ENCODE measurements around the gene RAX. TPM values are rescaled to one million over a fixed set of nuclear protein-coding genes. Genes with fewer than 3 reads are reported as not detected.

The RAX gene
- total RNA-seq, 2 donors from 2014 or later = not detected

GRCh38 chr18:59286341-59286740 is 13.1 kb upstream of the RAX start:
- H3K9me3 Mint-ChIP-seq = no peaks in the 10 kb centered on the region
- ATAC-seq (replicated peaks in 1 of 2) (no peak), DNase-seq (no peak)
- H3K4me3 Mint-ChIP-seq = no peak overlapping the region
- H3K27me3 Mint-ChIP-seq (ENCODE audit: low read depth) = peaks cover 65% of the 10 kb centered on the region
- H3K27ac Mint-ChIP-seq = no peak overlapping the region
- no peaks in the 10 kb centered on the region for H3K36me3 Mint-ChIP-seq (ENCODE audit: insufficient read depth in 2 of 2)
- no peaks in the 10 kb centered on the region for H3K4me1 Mint-ChIP-seq (ENCODE audit: low read depth)

- DNase-seq (no peak), ATAC-seq (replicated peaks in 1 of 2) (no peak)
- peaks cover 83% of the 10 kb centered on the region for H3K27me3 Mint-ChIP-seq (ENCODE audit: low read depth)
- H3K4me3 Mint-ChIP-seq = no peak overlapping the region
- H3K27ac Mint-ChIP-seq = no peak overlapping the region
- no peaks in the 10 kb centered on the region for H3K36me3 Mint-ChIP-seq (ENCODE audit: insufficient read depth in 2 of 2)
- no peaks in the 10 kb centered on the region for H3K4me1 Mint-ChIP-seq (ENCODE audit: low read depth)
- no peaks in the 10 kb centered on the region for H3K9me3 Mint-ChIP-seq
These were observed 9.1 kb upstream of the RAX start for GRCh38 chr18:59282341-59282740.

GRCh38 chr18:59279722-59280121 is 6.5 kb upstream of the RAX start:
- Mint-ChIP-seq H3K4me3 (no peak overlapping the region), H3K27me3 (ENCODE audit: low read depth) (peaks cover 85% of the 10 kb centered on the region), H3K9me3 (no peaks in the 10 kb centered on the region), H3K4me1 (ENCODE audit: low read depth) (peaks cover under 1% of the 10 kb centered on the region), H3K36me3 (ENCODE audit: insufficient read depth in 2 of 2) (no peaks in the 10 kb centered on the region), H3K27ac (no peak overlapping the region)
- DNase-seq (no peak), ATAC-seq (replicated peaks in 1 of 2) (no peak)

- Mint-ChIP-seq H3K27ac (no peak overlapping the region), H3K4me1 (ENCODE audit: low read depth) (peaks cover 6% of the 10 kb centered on the region), H3K36me3 (ENCODE audit: insufficient read depth in 2 of 2) (no peaks in the 10 kb centered on the region), H3K4me3 (no peak overlapping the region), H3K9me3 (no peaks in the 10 kb centered on the region), H3K27me3 (ENCODE audit: low read depth) (peaks cover 85% of the 10 kb centered on the region)
- ATAC-seq (replicated peaks in 1 of 2) = peak; percentile 50 to 53
- no peak for DNase-seq
These were observed 5.9 kb upstream of the RAX start for GRCh38 chr18:59279193-59279592.

- DNase-seq (no peak), ATAC-seq (replicated peaks in 1 of 2) (peak in 1 of 2 donors; percentile 9)
- Mint-ChIP-seq H3K36me3 (ENCODE audit: insufficient read depth in 2 of 2) (no peaks in the 10 kb centered on the region), H3K4me1 (ENCODE audit: low read depth) (peaks cover 10% of the 10 kb centered on the region), H3K27ac (no peak overlapping the region), H3K27me3 (ENCODE audit: low read depth) (peaks cover 85% of the 10 kb centered on the region), H3K9me3 (no peaks in the 10 kb centered on the region), H3K4me3 (no peak overlapping the region)
These were observed 5.5 kb upstream of the RAX start for GRCh38 chr18:59278793-59279192.

GRCh38 chr18:59276047-59276446 is 2.8 kb upstream of the RAX start:
- no peak for ATAC-seq (replicated peaks in 1 of 2)
- H3K4me3 Mint-ChIP-seq = no peak overlapping the region
- no peaks in the 10 kb centered on the region for H3K36me3 Mint-ChIP-seq (ENCODE audit: insufficient read depth in 2 of 2)

GRCh38 chr18:59275406-59275949 is 2.2 kb upstream of the RAX start:
- no peak for DNase-seq
- no peaks in the 10 kb centered on the region for H3K9me3 Mint-ChIP-seq
- H3K27me3 Mint-ChIP-seq (ENCODE audit: low read depth) = peaks cover 77% of the 10 kb centered on the region
- H3K4me3 Mint-ChIP-seq = no peak overlapping the region
- no peak overlapping the region for H3K27ac Mint-ChIP-seq
- peaks cover 22% of the 10 kb centered on the region for H3K4me1 Mint-ChIP-seq (ENCODE audit: low read depth)
- ATAC-seq (replicated peaks in 1 of 2) = no peak
- no peaks in the 10 kb centered on the region for H3K36me3 Mint-ChIP-seq (ENCODE audit: insufficient read depth in 2 of 2)

More at GRCh38 chr18:59276047-59276446, 2.8 kb upstream of the RAX start:
- H3K27ac Mint-ChIP-seq = no peak overlapping the region
- H3K4me1 Mint-ChIP-seq (ENCODE audit: low read depth) = peaks cover 22% of the 10 kb centered on the region
- DNase-seq = no peak
- peaks cover 77% of the 10 kb centered on the region for H3K27me3 Mint-ChIP-seq (ENCODE audit: low read depth)
- H3K9me3 Mint-ChIP-seq = no peaks in the 10 kb centered on the region

- Mint-ChIP-seq H3K36me3 (ENCODE audit: insufficient read depth in 2 of 2) (no peaks in the 10 kb centered on the region), H3K27ac (no peak overlapping the region), H3K4me3 (peak overlapping the region; percentile 71 to 75), H3K4me1 (ENCODE audit: low read depth) (peaks cover 26% of the 10 kb centered on the region), H3K9me3 (no peaks in the 10 kb centered on the region), H3K27me3 (ENCODE audit: low read depth) (peaks cover 79% of the 10 kb centered on the region)
- DNase-seq = no peak
- no peak for ATAC-seq (replicated peaks in 1 of 2)
These were observed 1.3 kb upstream of the RAX start for GRCh38 chr18:59274533-59274928.

GRCh38 chr18:59273759-59274532 is 692 bp upstream of the RAX start:
- H3K27ac Mint-ChIP-seq = no peak overlapping the region
- H3K9me3 Mint-ChIP-seq = no peaks in the 10 kb centered on the region
- peaks cover 29% of the 10 kb centered on the region for H3K4me1 Mint-ChIP-seq (ENCODE audit: low read depth)
- peaks cover 80% of the 10 kb centered on the region for H3K27me3 Mint-ChIP-seq (ENCODE audit: low read depth)
- peak overlapping the region; percentile 71 to 75 for H3K4me3 Mint-ChIP-seq
- ATAC-seq (replicated peaks in 1 of 2) (no peak), DNase-seq (no peak)
- no peaks in the 10 kb centered on the region for H3K36me3 Mint-ChIP-seq (ENCODE audit: insufficient read depth in 2 of 2)

- DNase-seq = peak in 1 of 2 donors; percentile 30
- Mint-ChIP-seq H3K9me3 (no peaks in the 10 kb centered on the region), H3K36me3 (ENCODE audit: insufficient read depth in 2 of 2) (no peaks in the 10 kb centered on the region), H3K27ac (no peak overlapping the region), H3K4me1 (ENCODE audit: low read depth) (peaks cover 45% of the 10 kb centered on the region), H3K4me3 (peak overlapping the region; percentile 50 to 51), H3K27me3 (ENCODE audit: low read depth) (peaks cover 83% of the 10 kb centered on the region)
- ATAC-seq (replicated peaks in 1 of 2) = no peak
These were observed 899 bp downstream of the RAX start for GRCh38 chr18:59272221-59272888.

GRCh38 chr18:59271606-59272220 is 1.5 kb downstream of the RAX start:
- Mint-ChIP-seq H3K9me3 (no peaks in the 10 kb centered on the region), H3K4me1 (ENCODE audit: low read depth) (peaks cover 51% of the 10 kb centered on the region), H3K27me3 (ENCODE audit: low read depth) (peaks cover 86% of the 10 kb centered on the region), H3K27ac (no peak overlapping the region), H3K4me3 (peak overlapping the region; percentile 50 to 51), H3K36me3 (ENCODE audit: insufficient read depth in 2 of 2) (no peaks in the 10 kb centered on the region)
- DNase-seq (no peak), ATAC-seq (replicated peaks in 1 of 2) (peak in 1 of 2 donors; percentile 4)

GRCh38 chr18:59270689-59271257 is 2.5 kb downstream of the RAX start:
- peak overlapping the region in 1 of 2 donors; percentile 19 for H3K4me3 Mint-ChIP-seq
- DNase-seq (no peak), ATAC-seq (replicated peaks in 1 of 2) (no peak)
- peaks cover 86% of the 10 kb centered on the region for H3K27me3 Mint-ChIP-seq (ENCODE audit: low read depth)
- no peaks in the 10 kb centered on the region for H3K9me3 Mint-ChIP-seq
- no peak overlapping the region for H3K27ac Mint-ChIP-seq
- H3K4me1 Mint-ChIP-seq (ENCODE audit: low read depth) = peaks cover 59% of the 10 kb centered on the region
- no peaks in the 10 kb centered on the region for H3K36me3 Mint-ChIP-seq (ENCODE audit: insufficient read depth in 2 of 2)
